Endodermal cell (in vitro differentiated cells): Measurements from ENCODE around the gene IFI16. TPM values are rescaled to one million over a fixed set of nuclear protein-coding genes. Genes with fewer than 3 reads are reported as not detected.

Experiments used
- DNase-seq: peaks from one replicate; pipeline ENCODE4 v3.0.0-alpha.2; 2017
- H3K27ac ChIP-seq: 2 replicates; pipeline ENCODE4 v1.5.1; 2013; ENCODE audit warnings: mild to moderate bottlenecking, low read depth, low read length, moderate library complexity
- H3K27me3 ChIP-seq: 2 replicates; pipeline ENCODE4 v1.6.1; 2013; ENCODE audit warnings: mild to moderate bottlenecking, low read length, moderate library complexity; ENCODE audit not compliant: insufficient read depth, control insufficient read depth, poor library complexity, severe bottlenecking
- H3K36me3 ChIP-seq: 2 replicates; pipeline ENCODE4 v1.7.0; 2013; ENCODE audit warnings: mild to moderate bottlenecking, low read length, moderate library complexity; ENCODE audit not compliant: control insufficient read depth, insufficient read depth
- H3K4me1 ChIP-seq: one replicate; pipeline ENCODE4 v1.7.0; 2013; ENCODE audit warnings: low read length; ENCODE audit not compliant: control insufficient read depth, insufficient read depth
- H3K4me3 ChIP-seq: 2 replicates; pipeline ENCODE4 v1.5.1; 2013; ENCODE audit warnings: mild to moderate bottlenecking, low read length, moderate library complexity
- H3K9ac ChIP-seq: 2 replicates; pipeline ENCODE4 v1.6.1; 2013; ENCODE audit warnings: mild to moderate bottlenecking, low read length, moderate library complexity; ENCODE audit not compliant: poor library complexity, severe bottlenecking; ENCODE audit errors: extremely low read depth
- H3K9me3 ChIP-seq: 2 replicates; pipeline ENCODE4 v1.6.1; 2013; ENCODE audit warnings: mild to moderate bottlenecking, low read length, moderate library complexity; ENCODE audit not compliant: control insufficient read depth
- H3K27ac Mint-ChIP-seq: 2 replicates; pipeline ENCODE4 v1.8.0; 2020; ENCODE audit warnings: mixed read lengths
- H3K27me3 Mint-ChIP-seq: 2 replicates; pipeline ENCODE4 v1.8.0; 2021; ENCODE audit warnings: mild to moderate bottlenecking, mixed read lengths; ENCODE audit not compliant: insufficient read depth
- H3K36me3 Mint-ChIP-seq: 2 replicates; pipeline ENCODE4 v1.8.0; 2020; ENCODE audit warnings: low read depth, mixed read lengths
- H3K4me1 Mint-ChIP-seq: 2 replicates; pipeline ENCODE4 v1.8.0; 2020; ENCODE audit warnings: mixed read lengths
- H3K4me3 Mint-ChIP-seq: 2 replicates; pipeline ENCODE4 v1.8.0; 2020; ENCODE audit warnings: mild to moderate bottlenecking, moderate library complexity, mixed read lengths
- H3K9me3 Mint-ChIP-seq: 2 replicates; pipeline ENCODE4 v1.8.0; 2020; ENCODE audit warnings: mild to moderate bottlenecking, mixed read lengths
- WGBS, 2 experiments: methylation state at CpG; one replicate each; pipeline versions ENCODE4 v1.1.5 to v1.1.7; 2013; ENCODE audit warnings: missing lambda C conversion rate in 2 of 2, mixed read lengths in 1 of 2; ENCODE audit not compliant: insufficient coverage in 1 of 2, insufficient read length in 1 of 2; 5-methylcytosine and 5-hydroxymethylcytosine counted together
- total RNA-seq, 2 donors: library from RNA; stranded (reverse); fragmentation: NEBNext Ultra II Directional in 1 of 2; extraction: Animal tissue kit (Norgen Biotek cat#: 25700) in 1 of 2; gene quantifications; 2 replicates in 1 of 2; 3 replicates in 1 of 2; pipeline ENCODE4 v1.2.1, GENCODE V29; 2021
- TF ChIP-seq, protein P1 (sequence below): fragments of 200-600 bp; sonication (generic); conservative IDR thresholded peaks from 2 replicates; pipeline ENCODE4 v1.5.0; 2021; ENCODE audit warnings: antibody characterized with exemption, mild to moderate bottlenecking

Gene IFI16
- total RNA-seq, 2 donors from 2014 or later = 10.4 to 11.9 TPM

DNA sequence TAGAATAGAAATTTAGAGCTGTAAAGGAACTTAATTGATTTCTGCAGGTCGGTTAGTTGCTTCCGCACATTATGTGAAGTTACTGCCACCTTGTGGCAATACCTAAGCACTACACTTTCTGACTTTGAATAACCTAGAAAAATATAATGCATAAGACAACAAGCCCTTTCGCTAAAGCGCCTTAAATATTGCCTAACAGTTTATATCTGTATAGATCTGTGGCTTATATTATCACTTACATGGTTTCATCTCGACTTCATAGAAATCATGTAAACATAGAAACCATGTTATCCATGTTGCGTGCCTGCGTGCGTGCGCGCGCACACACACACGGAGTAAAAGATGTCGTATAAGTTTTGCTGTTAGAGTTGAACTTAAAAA lies 10.9 kb upstream of the IFI16 start:
- Histone ChIP-seq H3K27me3 (no peaks in the 10 kb centered on the region), H3K9ac (no peak overlapping the region), H3K27ac (peak overlapping the region; percentile 90), H3K4me1 (peaks cover 4% of the 10 kb centered on the region), H3K9me3 (peaks cover 10% of the 10 kb centered on the region), H3K4me3 (peak overlapping the region; percentile 80), H3K36me3 (no peaks in the 10 kb centered on the region)
- no peaks in the 10 kb centered on the region for H3K36me3 Mint-ChIP-seq
- WGBS, 2 experiments = 5% methylated on average over 4 to 13 of the region's 13 CpGs
- no peaks in the 10 kb centered on the region for H3K9me3 Mint-ChIP-seq
- peak overlapping the region; percentile 68 for H3K4me3 Mint-ChIP-seq
- peak overlapping the region; percentile 48 for H3K27ac Mint-ChIP-seq
- no peaks in the 10 kb centered on the region for H3K27me3 Mint-ChIP-seq
- TF ChIP-seq, protein P1, sequence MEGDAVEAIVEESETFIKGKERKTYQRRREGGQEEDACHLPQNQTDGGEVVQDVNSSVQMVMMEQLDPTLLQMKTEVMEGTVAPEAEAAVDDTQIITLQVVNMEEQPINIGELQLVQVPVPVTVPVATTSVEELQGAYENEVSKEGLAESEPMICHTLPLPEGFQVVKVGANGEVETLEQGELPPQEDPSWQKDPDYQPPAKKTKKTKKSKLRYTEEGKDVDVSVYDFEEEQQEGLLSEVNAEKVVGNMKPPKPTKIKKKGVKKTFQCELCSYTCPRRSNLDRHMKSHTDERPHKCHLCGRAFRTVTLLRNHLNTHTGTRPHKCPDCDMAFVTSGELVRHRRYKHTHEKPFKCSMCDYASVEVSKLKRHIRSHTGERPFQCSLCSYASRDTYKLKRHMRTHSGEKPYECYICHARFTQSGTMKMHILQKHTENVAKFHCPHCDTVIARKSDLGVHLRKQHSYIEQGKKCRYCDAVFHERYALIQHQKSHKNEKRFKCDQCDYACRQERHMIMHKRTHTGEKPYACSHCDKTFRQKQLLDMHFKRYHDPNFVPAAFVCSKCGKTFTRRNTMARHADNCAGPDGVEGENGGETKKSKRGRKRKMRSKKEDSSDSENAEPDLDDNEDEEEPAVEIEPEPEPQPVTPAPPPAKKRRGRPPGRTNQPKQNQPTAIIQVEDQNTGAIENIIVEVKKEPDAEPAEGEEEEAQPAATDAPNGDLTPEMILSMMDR = peak; percentile 97
- H3K4me1 Mint-ChIP-seq = peaks cover 15% of the 10 kb centered on the region
- peak; percentile 65 for DNase-seq

DNA sequence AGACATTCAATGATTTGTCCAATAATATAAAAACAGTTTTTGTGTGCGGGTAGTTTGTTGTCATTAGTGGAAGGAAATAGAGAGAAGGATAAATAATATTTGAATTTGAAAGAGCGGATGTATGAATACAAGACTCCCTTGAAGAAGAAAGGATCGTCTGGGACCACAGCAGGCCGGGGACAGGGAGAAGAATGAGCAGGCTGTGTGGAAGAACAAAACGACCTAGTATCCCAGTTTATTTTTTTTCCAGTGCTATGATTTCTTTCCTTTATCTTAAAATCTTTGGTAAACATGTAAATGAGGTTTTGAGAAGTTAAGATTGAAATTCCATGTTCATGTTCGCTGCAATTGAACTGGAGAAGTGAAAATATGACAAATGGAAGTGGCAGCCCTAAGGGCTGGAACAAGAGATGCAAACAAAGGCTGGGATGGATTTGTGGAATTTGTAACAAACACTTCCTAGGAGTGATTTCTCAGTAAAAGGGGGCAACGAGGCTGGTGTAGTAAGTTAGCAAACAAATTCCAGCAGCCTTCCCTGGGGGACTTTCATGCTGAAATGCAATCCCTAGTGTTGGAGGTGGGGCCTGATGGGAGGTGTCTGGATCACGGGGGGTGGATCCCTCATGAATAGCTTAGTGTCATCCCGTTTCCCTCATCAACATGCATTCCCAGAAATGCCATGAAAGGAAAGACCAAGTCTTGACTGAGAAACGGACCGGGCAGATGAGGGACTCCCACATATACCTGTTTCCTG lies 10.2 kb upstream of the IFI16 start:
- H3K9ac ChIP-seq = peak overlapping the region; percentile 59
- 3 to 7% methylated on average over 9 to 11 of the region's 11 CpGs for WGBS, 2 experiments
- H3K4me3 ChIP-seq = peak overlapping the region; percentile 80
- H3K9me3 Mint-ChIP-seq = no peaks in the 10 kb centered on the region
- H3K27ac Mint-ChIP-seq = peak overlapping the region; percentile 95
- TF ChIP-seq, protein P1 = no peak
- H3K27ac ChIP-seq = peak overlapping the region; percentile 90
- H3K4me1 ChIP-seq = peaks cover 7% of the 10 kb centered on the region
- peaks cover 6% of the 10 kb centered on the region for H3K9me3 ChIP-seq
- H3K4me3 Mint-ChIP-seq = peak overlapping the region; percentile 68
- no peaks in the 10 kb centered on the region for H3K36me3 Mint-ChIP-seq
- no peaks in the 10 kb centered on the region for H3K27me3 Mint-ChIP-seq
- H3K36me3 ChIP-seq = no peaks in the 10 kb centered on the region
- no peaks in the 10 kb centered on the region for H3K27me3 ChIP-seq
- peak; percentile 94 for DNase-seq
- H3K4me1 Mint-ChIP-seq = peaks cover 18% of the 10 kb centered on the region

DNA sequence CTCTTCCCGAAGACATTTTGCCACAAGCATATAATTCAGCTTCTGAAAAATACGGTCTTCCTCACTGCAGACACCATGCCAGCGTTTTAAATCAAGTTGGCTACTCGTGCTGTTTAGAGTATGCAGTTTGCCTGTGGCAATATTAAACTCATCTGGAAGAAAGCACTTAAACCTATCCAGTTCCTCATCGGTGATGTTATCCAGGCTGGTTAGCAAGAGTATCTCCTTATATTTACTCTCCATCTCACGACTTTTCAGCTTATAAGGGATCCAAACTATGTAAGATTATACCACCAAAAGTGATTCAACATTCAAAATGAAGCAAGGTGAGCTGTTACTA lies 9.7 kb upstream of the IFI16 start:
- no peaks in the 10 kb centered on the region for H3K36me3 ChIP-seq
- WGBS, 2 experiments = 2 to 4% methylated on average over 4 to 6 of the region's 6 CpGs
- peak overlapping the region; percentile 59 for H3K9ac ChIP-seq
- DNase-seq = no peak
- peaks cover 4% of the 10 kb centered on the region for H3K9me3 ChIP-seq
- TF ChIP-seq, protein P1 = no peak
- no peaks in the 10 kb centered on the region for H3K27me3 ChIP-seq
- Mint-ChIP-seq H3K36me3 (no peaks in the 10 kb centered on the region), H3K9me3 (no peaks in the 10 kb centered on the region), H3K4me3 (peak overlapping the region; percentile 68), H3K27me3 (no peaks in the 10 kb centered on the region), H3K4me1 (peaks cover 24% of the 10 kb centered on the region), H3K27ac (peak overlapping the region; percentile 95)
- peaks cover 10% of the 10 kb centered on the region for H3K4me1 ChIP-seq
- peak overlapping the region; percentile 80 for H3K4me3 ChIP-seq
- peak overlapping the region; percentile 90 for H3K27ac ChIP-seq
